HepG2 (cell line): Measurements from ENCODE around the gene MICAL3. TPM values are rescaled to one million over a fixed set of nuclear protein-coding genes. Genes with fewer than 3 reads are reported as not detected.

Experiments
- GATA4 ChIP-seq: sonication (generic); IDR thresholded peaks from 2 replicates; pipeline ENCODE4 v1.6.1; 2016; ENCODE audit warnings: antibody characterized with exemption, low read depth, borderline replicate concordance
- NCOA1 ChIP-seq: sonication (generic); formaldehyde crosslinking; IDR thresholded peaks from 2 replicates; pipeline ENCODE4 v1.9.0; 2021; ENCODE audit warnings: missing genetic modification reagents
- SALL2 ChIP-seq: sonication (generic); formaldehyde crosslinking; IDR thresholded peaks from 2 replicates; pipeline ENCODE4 v1.8.1; 2023; ENCODE audit warnings: mild to moderate bottlenecking, missing genetic modification reagents, inconsistent platforms
- TAF1 ChIP-seq: sonication (generic); formaldehyde crosslinking; IDR thresholded peaks from 2 replicates; pipeline ENCODE4 v1.4.0; 2020; ENCODE audit warnings: missing genetic modification reagents
- ZNF10 ChIP-seq: sonication (generic); formaldehyde crosslinking; IDR thresholded peaks from 2 replicates; pipeline ENCODE4 v1.4.0; 2020; ENCODE audit warnings: mild to moderate bottlenecking, low read depth, missing genetic modification reagents, borderline replicate concordance
- ZNF101 ChIP-seq: sonication (generic); formaldehyde crosslinking; IDR thresholded peaks from 2 replicates; pipeline ENCODE4 v1.4.0; 2020; ENCODE audit warnings: mild to moderate bottlenecking, low read depth, missing genetic modification reagents, borderline replicate concordance
- ZNF12 ChIP-seq: sonication (generic); formaldehyde crosslinking; IDR thresholded peaks from 2 replicates; pipeline ENCODE4 v1.5.0; 2020; ENCODE audit warnings: missing genetic modification reagents
- ZNF484 ChIP-seq: sonication (generic); formaldehyde crosslinking; IDR thresholded peaks from 2 replicates; pipeline ENCODE4 v1.5.1; 2020; ENCODE audit warnings: mild to moderate bottlenecking, low read depth, missing genetic modification reagents, borderline replicate concordance
- ZNF547 ChIP-seq: sonication (generic); formaldehyde crosslinking; IDR thresholded peaks from 2 replicates; pipeline ENCODE4 v1.5.1; 2020; ENCODE audit warnings: mild to moderate bottlenecking, missing genetic modification reagents
- ZSCAN30 ChIP-seq: sonication (generic); formaldehyde crosslinking; IDR thresholded peaks from 2 replicates; pipeline ENCODE4 v1.5.0; 2020; ENCODE audit warnings: mild to moderate bottlenecking, missing genetic modification reagents
- polyA plus RNA-seq, 8 experiments: library from polyadenylated mRNA; depleted of rRNA in 3 of 8; stranded (reverse) in 7 of 8; unstranded in 1 of 8; fragments of >200 nt; fragmentation: Illumina TruSeq in 4 of 8; extraction: Trizol in 4 of 8; gene quantifications; 2 replicates each; pipeline versions ENCODE4 v1.2.1 to v1.2.3, GENCODE V29; 2011 to 2016; ENCODE audit warnings: low read depth in 4 of 8, missing spikeins in 1 of 8, mixed read lengths in 1 of 8; ENCODE audit not compliant: insufficient read depth in 1 of 8
- total RNA-seq, 5 experiments: library from RNA; depleted of rRNA; stranded (reverse); fragments of >200 nt; fragmentation: Illumina TruSeq; extraction: Trizol; gene quantifications; 2 replicates each; pipeline ENCODE4 v1.2.3, GENCODE V29; 2016; ENCODE audit warnings: low read depth in 1 of 5
- TF ChIP-seq, protein P1 (sequence below), 2 experiments: IDR thresholded peaks; 2 replicates each; pipeline ENCODE4 v1.6.1; 2011 to 2012; ENCODE audit warnings: low read length in 2 of 2, borderline replicate concordance in 1 of 2, low read depth in 1 of 2, mild to moderate bottlenecking in 1 of 2, moderate library complexity in 1 of 2
- TF ChIP-seq, protein P2 (sequence below): sonication (generic); formaldehyde crosslinking; IDR thresholded peaks from 2 replicates; pipeline ENCODE4 v1.4.0; 2020; ENCODE audit warnings: missing genetic modification reagents
- TF ChIP-seq, protein P3 (sequence below): sonication (generic); formaldehyde crosslinking; IDR thresholded peaks from 2 replicates; pipeline ENCODE4 v1.5.1; 2020; ENCODE audit warnings: missing genetic modification reagents, mild to moderate bottlenecking, borderline replicate concordance
- TF ChIP-seq, protein P4 (sequence below), 2 experiments: sonication (generic) in 1 of 2; formaldehyde crosslinking in 1 of 2; IDR thresholded peaks; 2 replicates each; pipeline versions ENCODE4 v1.6.1 to v1.9.0; 2014 to 2022; ENCODE audit warnings: antibody characterized with exemption in 1 of 2, borderline replicate concordance in 1 of 2, inconsistent platforms in 1 of 2, low read depth in 1 of 2, missing genetic modification reagents in 1 of 2

Gene MICAL3
- total and polyA plus RNA-seq, 2 of the 13 experiments (the other 11 are each of a cell fraction or from before 2014, with no cell fraction given), result 5.3 to 12.5 TPM

DNA sequence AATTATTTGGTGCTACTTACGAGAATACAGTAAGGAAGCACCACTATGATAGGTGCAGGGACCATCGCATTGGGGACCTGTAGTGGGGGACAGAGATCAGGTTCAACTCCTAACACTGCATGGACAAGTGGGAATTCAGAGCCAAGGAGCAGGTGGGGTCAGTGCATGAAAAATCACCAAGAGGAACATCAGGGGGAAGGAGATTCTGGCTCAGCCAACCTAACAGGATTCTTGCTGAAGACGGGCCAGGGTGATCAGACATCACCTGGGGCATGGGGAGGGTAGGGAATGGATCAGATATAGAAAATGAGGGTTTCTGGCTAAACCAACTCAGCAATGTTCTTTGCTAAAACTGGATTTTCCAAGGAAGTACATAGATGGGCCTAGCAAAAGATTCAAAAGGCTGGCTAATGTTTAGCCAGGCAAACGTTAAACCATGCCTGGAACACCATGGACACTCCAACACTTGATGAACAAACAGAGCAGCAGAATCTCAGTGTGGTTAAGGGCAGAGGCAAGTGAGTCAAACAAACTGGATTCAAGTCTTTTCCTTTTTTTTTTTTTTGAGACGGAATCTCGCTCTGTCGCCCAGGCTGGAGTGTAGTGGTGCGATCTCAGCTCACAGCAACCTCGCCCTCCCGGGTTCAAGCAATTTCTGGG, 70.0 kb downstream of the MICAL3 start (continued):
- TF ChIP-seq, protein P1, sequence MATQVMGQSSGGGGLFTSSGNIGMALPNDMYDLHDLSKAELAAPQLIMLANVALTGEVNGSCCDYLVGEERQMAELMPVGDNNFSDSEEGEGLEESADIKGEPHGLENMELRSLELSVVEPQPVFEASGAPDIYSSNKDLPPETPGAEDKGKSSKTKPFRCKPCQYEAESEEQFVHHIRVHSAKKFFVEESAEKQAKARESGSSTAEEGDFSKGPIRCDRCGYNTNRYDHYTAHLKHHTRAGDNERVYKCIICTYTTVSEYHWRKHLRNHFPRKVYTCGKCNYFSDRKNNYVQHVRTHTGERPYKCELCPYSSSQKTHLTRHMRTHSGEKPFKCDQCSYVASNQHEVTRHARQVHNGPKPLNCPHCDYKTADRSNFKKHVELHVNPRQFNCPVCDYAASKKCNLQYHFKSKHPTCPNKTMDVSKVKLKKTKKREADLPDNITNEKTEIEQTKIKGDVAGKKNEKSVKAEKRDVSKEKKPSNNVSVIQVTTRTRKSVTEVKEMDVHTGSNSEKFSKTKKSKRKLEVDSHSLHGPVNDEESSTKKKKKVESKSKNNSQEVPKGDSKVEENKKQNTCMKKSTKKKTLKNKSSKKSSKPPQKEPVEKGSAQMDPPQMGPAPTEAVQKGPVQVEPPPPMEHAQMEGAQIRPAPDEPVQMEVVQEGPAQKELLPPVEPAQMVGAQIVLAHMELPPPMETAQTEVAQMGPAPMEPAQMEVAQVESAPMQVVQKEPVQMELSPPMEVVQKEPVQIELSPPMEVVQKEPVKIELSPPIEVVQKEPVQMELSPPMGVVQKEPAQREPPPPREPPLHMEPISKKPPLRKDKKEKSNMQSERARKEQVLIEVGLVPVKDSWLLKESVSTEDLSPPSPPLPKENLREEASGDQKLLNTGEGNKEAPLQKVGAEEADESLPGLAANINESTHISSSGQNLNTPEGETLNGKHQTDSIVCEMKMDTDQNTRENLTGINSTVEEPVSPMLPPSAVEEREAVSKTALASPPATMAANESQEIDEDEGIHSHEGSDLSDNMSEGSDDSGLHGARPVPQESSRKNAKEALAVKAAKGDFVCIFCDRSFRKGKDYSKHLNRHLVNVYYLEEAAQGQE (IDR thresholded peaks at IDR 0.05; ENCODE audit: borderline replicate concordance in 1 of 2, low read depth in 1 of 2, low read length in 2 of 2), result no peak
- TF ChIP-seq ZNF101 (no peak), SALL2 (CRISPR knock-in tag) (no peak), ZNF10 (CRISPR knock-in tag) (no peak), GATA4 (no peak), ZNF12 (CRISPR knock-in tag) (no peak), TAF1 (no peak), NCOA1 (CRISPR knock-in tag) (no peak), ZNF484 (CRISPR knock-in tag) (no peak), ZSCAN30 (CRISPR knock-in tag) (no peak), ZNF547 (CRISPR knock-in tag) (no peak)
- TF ChIP-seq, protein P2, sequence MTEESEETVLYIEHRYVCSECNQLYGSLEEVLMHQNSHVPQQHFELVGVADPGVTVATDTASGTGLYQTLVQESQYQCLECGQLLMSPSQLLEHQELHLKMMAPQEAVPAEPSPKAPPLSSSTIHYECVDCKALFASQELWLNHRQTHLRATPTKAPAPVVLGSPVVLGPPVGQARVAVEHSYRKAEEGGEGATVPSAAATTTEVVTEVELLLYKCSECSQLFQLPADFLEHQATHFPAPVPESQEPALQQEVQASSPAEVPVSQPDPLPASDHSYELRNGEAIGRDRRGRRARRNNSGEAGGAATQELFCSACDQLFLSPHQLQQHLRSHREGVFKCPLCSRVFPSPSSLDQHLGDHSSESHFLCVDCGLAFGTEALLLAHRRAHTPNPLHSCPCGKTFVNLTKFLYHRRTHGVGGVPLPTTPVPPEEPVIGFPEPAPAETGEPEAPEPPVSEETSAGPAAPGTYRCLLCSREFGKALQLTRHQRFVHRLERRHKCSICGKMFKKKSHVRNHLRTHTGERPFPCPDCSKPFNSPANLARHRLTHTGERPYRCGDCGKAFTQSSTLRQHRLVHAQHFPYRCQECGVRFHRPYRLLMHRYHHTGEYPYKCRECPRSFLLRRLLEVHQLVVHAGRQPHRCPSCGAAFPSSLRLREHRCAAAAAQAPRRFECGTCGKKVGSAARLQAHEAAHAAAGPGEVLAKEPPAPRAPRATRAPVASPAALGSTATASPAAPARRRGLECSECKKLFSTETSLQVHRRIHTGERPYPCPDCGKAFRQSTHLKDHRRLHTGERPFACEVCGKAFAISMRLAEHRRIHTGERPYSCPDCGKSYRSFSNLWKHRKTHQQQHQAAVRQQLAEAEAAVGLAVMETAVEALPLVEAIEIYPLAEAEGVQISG (CRISPR knock-in tag), result peak; percentile 13; the same call in 1 of the 2 replicates
- TF ChIP-seq, protein P3, sequence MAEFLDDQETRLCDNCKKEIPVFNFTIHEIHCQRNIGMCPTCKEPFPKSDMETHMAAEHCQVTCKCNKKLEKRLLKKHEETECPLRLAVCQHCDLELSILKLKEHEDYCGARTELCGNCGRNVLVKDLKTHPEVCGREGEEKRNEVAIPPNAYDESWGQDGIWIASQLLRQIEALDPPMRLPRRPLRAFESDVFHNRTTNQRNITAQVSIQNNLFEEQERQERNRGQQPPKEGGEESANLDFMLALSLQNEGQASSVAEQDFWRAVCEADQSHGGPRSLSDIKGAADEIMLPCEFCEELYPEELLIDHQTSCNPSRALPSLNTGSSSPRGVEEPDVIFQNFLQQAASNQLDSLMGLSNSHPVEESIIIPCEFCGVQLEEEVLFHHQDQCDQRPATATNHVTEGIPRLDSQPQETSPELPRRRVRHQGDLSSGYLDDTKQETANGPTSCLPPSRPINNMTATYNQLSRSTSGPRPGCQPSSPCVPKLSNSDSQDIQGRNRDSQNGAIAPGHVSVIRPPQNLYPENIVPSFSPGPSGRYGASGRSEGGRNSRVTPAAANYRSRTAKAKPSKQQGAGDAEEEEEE (CRISPR knock-in tag), result no peak
- TF ChIP-seq, protein P4, sequence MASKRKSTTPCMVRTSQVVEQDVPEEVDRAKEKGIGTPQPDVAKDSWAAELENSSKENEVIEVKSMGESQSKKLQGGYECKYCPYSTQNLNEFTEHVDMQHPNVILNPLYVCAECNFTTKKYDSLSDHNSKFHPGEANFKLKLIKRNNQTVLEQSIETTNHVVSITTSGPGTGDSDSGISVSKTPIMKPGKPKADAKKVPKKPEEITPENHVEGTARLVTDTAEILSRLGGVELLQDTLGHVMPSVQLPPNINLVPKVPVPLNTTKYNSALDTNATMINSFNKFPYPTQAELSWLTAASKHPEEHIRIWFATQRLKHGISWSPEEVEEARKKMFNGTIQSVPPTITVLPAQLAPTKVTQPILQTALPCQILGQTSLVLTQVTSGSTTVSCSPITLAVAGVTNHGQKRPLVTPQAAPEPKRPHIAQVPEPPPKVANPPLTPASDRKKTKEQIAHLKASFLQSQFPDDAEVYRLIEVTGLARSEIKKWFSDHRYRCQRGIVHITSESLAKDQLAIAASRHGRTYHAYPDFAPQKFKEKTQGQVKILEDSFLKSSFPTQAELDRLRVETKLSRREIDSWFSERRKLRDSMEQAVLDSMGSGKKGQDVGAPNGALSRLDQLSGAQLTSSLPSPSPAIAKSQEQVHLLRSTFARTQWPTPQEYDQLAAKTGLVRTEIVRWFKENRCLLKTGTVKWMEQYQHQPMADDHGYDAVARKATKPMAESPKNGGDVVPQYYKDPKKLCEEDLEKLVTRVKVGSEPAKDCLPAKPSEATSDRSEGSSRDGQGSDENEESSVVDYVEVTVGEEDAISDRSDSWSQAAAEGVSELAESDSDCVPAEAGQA (IDR thresholded peaks at IDR 0.05; ENCODE audit: low read depth), result no peak
- TF ChIP-seq, protein P4 (CRISPR knock-in tag; IDR thresholded peaks at IDR 0.05; ENCODE audit: borderline replicate concordance), result no peak
